ENCODE results near the gene TNFRSF17. TPM values are rescaled to one million over a fixed set of nuclear protein-coding genes. Genes with fewer than 3 reads are reported as not detected.

Gene TNFRSF17
- total and polyA plus RNA-seq, 9 of the 15 experiments (the other 6 are each of a cell fraction or from before 2014, with no cell fraction given): not detected

DNA sequence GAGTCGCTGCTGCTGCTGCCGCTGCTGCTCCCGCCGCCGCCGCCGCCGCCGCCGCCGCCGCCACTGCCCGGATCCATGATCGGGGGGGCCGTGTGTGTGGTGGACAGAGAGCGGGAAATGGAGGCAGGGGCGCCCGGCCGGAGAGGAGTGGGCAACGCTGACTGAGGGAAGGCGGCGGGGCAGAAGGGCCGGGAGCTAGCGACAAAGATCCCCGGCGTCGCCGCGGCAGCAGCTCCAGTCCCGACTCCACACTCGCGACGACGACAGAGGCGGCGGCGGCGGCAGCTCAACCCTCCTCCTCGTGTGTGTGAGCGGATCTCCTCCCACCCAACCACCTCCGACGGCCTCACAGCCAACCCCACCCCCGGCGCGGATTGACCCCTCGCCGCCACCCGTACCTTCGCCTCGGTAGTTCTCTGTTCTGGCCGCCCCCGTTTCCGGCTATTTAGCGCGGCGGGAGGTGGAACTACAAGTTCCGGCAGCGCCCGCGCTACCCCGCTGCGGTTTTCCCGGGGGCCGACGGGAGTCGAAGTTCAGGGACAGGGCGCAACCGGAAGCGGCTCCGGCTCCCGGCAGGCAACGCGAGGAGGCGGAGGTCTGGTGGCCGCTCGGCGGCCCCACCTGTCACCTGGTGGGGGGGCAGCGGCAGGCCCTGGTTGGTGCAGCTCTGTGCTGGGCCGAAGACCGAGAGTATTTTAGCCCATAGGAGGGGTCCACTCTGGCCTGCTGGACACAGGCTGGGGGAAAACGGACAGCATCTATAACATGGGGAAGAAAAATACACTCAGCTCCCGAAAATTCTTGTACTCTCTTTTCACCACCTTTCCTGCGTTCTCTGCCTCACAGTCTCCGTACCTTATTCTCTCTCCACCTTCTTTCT is 49.1 kb upstream of the TNFRSF17 start, which contains the start of gene GSPT1 (continued):
- TF ChIP-seq, protein P1, sequence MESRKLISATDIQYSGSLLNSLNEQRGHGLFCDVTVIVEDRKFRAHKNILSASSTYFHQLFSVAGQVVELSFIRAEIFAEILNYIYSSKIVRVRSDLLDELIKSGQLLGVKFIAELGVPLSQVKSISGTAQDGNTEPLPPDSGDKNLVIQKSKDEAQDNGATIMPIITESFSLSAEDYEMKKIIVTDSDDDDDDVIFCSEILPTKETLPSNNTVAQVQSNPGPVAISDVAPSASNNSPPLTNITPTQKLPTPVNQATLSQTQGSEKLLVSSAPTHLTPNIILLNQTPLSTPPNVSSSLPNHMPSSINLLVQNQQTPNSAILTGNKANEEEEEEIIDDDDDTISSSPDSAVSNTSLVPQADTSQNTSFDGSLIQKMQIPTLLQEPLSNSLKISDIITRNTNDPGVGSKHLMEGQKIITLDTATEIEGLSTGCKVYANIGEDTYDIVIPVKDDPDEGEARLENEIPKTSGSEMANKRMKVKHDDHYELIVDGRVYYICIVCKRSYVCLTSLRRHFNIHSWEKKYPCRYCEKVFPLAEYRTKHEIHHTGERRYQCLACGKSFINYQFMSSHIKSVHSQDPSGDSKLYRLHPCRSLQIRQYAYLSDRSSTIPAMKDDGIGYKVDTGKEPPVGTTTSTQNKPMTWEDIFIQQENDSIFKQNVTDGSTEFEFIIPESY (CRISPR knock-in tag; IDR thresholded peaks at IDR 0.05): peak; percentile 44; the same call in 1 of the 2 replicates
- TF ChIP-seq ZFP36 (IDR thresholded peaks at IDR 0.05; ENCODE audit: low read depth, low read length, partially characterized antibody) (no peak), CBX3 (IDR thresholded peaks at IDR 0.05; ENCODE audit: borderline replicate concordance in 1 of 2, low read length in 2 of 2) (0 out of 3 replicates have a peak, but pooled peaks of 1 of the 2 experiments have one; percentile 42), TGIF2 (CRISPR knock-in tag; IDR thresholded peaks at IDR 0.05) (no peak), NFE2 (IDR thresholded peaks at IDR 0.05; ENCODE audit: low read depth) (no peak), ZNF24 (IDR thresholded peaks at IDR 0.05) (no peak), HIVEP1 (CRISPR knock-in tag; IDR thresholded peaks at IDR 0.05) (no peak), SMC3 (conservative IDR thresholded peaks at IDR 0.05; ENCODE audit: insufficient read depth, low read depth, low read length) (no peak)
- TF ChIP-seq, protein P2, sequence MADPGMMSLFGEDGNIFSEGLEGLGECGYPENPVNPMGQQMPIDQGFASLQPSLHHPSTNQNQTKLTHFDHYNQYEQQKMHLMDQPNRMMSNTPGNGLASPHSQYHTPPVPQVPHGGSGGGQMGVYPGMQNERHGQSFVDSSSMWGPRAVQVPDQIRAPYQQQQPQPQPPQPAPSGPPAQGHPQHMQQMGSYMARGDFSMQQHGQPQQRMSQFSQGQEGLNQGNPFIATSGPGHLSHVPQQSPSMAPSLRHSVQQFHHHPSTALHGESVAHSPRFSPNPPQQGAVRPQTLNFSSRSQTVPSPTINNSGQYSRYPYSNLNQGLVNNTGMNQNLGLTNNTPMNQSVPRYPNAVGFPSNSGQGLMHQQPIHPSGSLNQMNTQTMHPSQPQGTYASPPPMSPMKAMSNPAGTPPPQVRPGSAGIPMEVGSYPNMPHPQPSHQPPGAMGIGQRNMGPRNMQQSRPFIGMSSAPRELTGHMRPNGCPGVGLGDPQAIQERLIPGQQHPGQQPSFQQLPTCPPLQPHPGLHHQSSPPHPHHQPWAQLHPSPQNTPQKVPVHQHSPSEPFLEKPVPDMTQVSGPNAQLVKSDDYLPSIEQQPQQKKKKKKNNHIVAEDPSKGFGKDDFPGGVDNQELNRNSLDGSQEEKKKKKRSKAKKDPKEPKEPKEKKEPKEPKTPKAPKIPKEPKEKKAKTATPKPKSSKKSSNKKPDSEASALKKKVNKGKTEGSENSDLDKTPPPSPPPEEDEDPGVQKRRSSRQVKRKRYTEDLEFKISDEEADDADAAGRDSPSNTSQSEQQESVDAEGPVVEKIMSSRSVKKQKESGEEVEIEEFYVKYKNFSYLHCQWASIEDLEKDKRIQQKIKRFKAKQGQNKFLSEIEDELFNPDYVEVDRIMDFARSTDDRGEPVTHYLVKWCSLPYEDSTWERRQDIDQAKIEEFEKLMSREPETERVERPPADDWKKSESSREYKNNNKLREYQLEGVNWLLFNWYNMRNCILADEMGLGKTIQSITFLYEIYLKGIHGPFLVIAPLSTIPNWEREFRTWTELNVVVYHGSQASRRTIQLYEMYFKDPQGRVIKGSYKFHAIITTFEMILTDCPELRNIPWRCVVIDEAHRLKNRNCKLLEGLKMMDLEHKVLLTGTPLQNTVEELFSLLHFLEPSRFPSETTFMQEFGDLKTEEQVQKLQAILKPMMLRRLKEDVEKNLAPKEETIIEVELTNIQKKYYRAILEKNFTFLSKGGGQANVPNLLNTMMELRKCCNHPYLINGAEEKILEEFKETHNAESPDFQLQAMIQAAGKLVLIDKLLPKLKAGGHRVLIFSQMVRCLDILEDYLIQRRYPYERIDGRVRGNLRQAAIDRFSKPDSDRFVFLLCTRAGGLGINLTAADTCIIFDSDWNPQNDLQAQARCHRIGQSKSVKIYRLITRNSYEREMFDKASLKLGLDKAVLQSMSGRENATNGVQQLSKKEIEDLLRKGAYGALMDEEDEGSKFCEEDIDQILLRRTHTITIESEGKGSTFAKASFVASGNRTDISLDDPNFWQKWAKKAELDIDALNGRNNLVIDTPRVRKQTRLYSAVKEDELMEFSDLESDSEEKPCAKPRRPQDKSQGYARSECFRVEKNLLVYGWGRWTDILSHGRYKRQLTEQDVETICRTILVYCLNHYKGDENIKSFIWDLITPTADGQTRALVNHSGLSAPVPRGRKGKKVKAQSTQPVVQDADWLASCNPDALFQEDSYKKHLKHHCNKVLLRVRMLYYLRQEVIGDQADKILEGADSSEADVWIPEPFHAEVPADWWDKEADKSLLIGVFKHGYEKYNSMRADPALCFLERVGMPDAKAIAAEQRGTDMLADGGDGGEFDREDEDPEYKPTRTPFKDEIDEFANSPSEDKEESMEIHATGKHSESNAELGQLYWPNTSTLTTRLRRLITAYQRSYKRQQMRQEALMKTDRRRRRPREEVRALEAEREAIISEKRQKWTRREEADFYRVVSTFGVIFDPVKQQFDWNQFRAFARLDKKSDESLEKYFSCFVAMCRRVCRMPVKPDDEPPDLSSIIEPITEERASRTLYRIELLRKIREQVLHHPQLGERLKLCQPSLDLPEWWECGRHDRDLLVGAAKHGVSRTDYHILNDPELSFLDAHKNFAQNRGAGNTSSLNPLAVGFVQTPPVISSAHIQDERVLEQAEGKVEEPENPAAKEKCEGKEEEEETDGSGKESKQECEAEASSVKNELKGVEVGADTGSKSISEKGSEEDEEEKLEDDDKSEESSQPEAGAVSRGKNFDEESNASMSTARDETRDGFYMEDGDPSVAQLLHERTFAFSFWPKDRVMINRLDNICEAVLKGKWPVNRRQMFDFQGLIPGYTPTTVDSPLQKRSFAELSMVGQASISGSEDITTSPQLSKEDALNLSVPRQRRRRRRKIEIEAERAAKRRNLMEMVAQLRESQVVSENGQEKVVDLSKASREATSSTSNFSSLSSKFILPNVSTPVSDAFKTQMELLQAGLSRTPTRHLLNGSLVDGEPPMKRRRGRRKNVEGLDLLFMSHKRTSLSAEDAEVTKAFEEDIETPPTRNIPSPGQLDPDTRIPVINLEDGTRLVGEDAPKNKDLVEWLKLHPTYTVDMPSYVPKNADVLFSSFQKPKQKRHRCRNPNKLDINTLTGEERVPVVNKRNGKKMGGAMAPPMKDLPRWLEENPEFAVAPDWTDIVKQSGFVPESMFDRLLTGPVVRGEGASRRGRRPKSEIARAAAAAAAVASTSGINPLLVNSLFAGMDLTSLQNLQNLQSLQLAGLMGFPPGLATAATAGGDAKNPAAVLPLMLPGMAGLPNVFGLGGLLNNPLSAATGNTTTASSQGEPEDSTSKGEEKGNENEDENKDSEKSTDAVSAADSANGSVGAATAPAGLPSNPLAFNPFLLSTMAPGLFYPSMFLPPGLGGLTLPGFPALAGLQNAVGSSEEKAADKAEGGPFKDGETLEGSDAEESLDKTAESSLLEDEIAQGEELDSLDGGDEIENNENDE (IDR thresholded peaks at IDR 0.05; ENCODE audit: low read depth, low read length): no peak
- TF ChIP-seq, protein P3, sequence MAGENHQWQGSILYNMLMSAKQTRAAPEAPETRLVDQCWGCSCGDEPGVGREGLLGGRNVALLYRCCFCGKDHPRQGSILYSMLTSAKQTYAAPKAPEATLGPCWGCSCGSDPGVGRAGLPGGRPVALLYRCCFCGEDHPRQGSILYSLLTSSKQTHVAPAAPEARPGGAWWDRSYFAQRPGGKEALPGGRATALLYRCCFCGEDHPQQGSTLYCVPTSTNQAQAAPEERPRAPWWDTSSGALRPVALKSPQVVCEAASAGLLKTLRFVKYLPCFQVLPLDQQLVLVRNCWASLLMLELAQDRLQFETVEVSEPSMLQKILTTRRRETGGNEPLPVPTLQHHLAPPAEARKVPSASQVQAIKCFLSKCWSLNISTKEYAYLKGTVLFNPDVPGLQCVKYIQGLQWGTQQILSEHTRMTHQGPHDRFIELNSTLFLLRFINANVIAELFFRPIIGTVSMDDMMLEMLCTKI (IDR thresholded peaks at IDR 0.05; ENCODE audit: partially characterized antibody): no peak

All from K562 (cell line).